NCI-H146 (cell line): ENCODE measurements around the gene SNW1.
"Not testable (repeated sequence)": the region's sequence is repeated elsewhere in the genome, so short reads cannot be mapped to it uniquely, and the experiment has no call there.

ENCODE experiments used
- DNase-seq: peaks from one replicate; lab custom pipeline; 2025; lab: John Stamatoyannopoulos, UW

SNW1 gene

GRCh38 chr14:77760381-77761204 lies at the start of gene SNW1:
SNW1 (minus strand) TSS chr14:77761156; CDS start chr14:77761127, 29 bp downstream.
- DNase-seq = peak; percentile 92

- DNase-seq = no peak
These were observed 48.1 kb upstream of the SNW1 start for GRCh38 chr14:77809011-77809410.

DNA sequence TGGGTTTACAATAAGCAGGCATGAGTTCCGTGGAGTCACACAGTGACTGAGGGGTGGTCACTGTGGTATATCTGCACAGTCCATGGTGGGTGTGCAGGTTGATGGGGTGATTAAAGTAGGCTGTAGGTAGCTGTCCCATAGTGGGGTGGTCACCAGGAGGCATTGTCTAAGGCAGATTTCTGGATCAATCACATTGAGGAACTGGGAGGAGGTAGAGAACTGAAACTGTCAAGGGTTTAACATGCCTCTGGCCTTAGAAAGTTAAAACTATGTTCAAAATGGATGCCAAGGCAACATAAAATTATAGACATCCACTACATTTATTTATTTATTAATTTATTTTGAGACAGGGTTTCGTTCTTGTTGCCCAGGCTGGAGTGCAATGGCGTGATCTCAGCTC lies 47.3 kb upstream of the SNW1 start:
- no peak for DNase-seq

DNA sequence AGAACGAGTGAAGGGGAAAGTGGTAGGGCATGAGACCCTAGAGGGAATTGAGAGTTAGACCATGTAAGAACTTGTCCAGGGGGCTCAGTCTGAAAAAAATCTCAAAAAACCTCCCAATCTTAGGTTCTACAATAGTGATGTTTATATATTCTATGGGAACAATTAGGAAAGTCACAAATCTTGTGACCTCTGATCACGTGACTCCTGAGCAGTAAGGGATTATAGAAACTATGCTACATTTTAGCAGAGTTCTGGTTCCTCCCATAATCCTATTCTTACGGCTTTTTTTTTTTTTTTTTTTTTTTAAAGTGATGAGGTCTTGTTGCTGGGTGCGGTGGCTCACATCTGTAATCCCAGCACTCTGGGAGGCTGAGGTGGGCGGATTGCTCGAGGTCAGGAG lies 44.8 kb upstream of the SNW1 start:
- no peak for DNase-seq

GRCh38 chr14:77804592-77804991 lies 43.6 kb upstream of the SNW1 start:
- DNase-seq = peak; percentile 24

GRCh38 chr14:77800814-77801213 lies 39.9 kb upstream of the SNW1 start:
- DNase-seq = no peak

DNA sequence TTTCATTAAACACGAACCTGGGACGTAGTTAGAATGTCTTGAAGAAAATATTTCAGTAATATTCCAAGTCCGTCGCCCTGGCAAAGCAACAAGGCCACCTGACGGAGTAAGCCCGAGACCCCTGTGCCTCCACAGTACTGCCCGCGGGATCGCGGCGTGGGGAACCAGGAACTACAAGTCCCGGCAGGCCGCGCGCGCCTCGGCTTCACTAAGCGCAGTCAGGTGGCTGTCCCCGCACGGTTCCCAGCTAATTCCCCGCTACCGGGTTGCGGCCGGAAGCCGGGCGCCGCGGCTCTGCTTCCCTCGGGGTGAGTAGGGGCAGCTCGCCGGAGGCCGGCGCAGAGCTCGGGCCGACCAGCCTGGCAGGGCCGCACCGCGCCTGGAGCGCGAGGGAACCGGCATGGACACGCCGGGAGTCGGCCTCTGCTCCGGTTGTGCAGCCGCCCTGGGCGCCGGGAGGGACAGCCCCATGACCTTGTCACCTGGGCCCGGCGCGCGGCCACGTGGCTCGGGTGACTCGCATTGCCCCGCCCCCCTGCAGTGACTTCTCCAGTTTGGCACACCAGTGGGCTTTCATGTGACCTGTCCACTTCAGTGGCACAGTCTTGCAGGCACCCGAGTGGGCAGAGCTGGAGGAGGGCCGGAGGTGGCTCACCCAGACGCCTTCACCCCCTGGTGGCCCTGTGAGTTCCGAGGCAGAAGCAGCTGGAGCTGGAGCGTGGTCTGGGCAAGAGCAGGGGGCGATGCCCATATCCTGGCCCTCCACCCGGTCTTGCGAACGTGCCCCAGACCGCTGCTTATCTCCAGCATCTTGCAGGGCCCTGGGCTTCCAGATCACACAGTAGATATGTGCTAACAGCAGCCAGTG lies 39.1 kb upstream of the SNW1 start, which contains the start of gene ADCK1:
ADCK1 (plus strand) TSS at position 247 of the 868 bp plus-strand sequence. CDS start 18,870 bp downstream, outside the sequence.
- DNase-seq = peak; percentile 84

DNA sequence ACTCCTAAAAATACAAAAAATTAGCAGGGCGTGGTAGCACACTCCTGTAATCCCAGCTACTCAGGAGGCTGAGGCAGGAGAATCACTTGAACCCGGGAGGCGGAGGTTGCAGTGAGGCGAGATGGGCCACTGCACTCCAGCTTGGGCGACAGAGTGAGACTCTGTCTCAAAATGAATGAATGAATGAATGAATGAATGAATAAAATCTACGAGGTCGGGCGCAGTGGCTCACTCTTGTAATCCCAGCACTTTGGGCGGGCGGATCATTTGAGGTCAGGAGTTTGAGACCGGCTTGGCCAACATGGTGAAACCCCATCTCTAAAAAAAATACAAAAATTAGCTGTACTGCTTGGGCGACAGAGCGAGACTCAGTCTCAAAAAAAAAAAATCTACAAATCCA lies 38.5 kb upstream of the SNW1 start:
- not testable (repeated sequence) for DNase-seq

DNA sequence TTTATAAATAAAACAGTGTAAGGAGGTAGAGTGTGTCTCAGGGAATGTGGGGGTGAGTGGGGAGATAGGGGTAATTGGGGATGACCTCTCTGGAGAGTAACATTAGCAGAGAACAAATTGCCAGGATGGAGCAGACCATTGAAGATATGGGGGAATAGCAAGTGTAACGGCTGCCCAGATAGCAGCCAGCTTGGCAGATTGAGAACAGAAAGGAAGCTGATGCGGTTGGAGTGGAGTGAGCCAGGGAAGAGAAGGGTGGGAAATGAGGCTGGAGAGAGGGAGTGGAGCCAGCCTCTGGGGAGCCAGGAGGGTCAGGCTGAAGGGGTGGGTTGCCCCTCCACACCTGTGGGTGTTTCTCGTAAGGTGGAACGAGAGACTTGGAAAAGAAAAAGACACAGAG lies 33.4 kb upstream of the SNW1 start:
- DNase-seq = no peak

DNA sequence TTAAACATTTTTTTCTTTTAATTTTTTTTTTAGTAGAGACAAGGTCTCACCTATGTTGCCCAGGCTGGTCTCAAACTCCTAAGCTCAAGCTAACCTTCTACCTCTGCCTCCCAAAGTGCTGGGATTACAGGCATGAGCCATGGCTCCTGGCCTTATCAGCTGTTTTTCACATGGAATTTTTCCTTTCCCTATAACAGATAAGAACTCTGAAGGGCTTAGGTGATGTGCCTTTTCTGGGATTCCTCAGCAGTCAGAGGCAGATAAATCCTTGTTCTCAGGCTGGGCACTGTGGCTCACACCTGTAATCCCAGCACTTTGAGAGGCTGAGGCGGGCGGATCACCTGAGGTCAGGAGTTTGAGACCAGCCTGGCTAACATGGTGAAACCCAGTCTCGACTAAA lies 32.3 kb upstream of the SNW1 start:
- DNase-seq = not testable (repeated sequence)

DNA sequence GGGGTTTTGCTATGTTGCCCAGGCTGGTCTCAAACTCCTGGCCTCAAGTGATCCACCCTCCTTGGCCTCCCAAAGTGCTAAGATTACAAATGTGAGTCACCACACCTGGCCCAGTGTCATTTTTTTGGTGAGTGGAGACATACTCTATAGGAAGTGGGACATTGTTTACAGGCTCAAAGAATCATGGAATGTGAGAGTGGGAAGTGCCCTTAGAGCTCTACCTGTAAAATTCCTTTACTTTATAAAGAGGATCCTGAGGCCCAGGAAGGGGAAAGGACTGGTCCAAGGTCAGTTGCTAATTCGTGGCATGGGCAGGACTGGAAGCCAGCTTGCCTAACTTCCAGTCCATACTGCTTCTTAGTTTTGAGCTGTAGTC lies 30.3 kb upstream of the SNW1 start:
- DNase-seq = no peak

DNA sequence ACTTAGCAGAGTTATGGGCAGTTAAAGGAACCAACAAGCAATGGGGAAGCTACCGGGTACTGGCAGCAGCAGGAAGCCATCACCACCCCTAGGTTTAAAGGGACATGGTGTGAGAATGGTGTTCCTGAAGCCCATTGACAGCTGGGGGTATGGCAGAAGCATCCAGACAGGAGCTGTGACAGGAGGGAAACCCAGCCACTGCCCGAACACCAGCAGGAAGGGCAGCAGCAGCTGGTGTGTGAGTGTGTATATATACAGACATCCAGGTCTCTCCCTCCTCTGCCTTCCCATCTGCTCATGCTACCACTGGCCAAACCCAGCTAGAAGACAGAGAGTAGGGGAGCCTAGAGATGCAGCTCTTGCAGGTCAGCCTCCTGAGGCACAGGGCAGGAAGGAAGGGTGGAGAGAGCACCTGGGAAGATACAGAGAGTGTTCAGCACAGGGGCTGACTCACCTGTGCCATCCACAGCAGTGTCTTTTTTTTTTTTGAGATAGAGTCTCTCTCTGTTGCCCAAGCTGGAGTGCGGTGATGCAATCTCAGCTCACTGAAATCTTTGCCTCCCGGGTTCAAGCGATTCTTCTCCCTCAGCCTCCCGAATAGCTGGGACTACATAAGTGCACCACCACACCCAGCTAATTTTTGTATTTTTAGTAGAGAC lies 29.7 kb upstream of the SNW1 start:
- no peak for DNase-seq

- no peak for DNase-seq
These were observed 25.2 kb upstream of the SNW1 start for GRCh38 chr14:77786148-77786547.

- no peak for DNase-seq
These were observed 21.2 kb upstream of the SNW1 start for GRCh38 chr14:77782202-77782601.

GRCh38 chr14:77773966-77774365 lies 13.0 kb upstream of the SNW1 start:
- not testable (repeated sequence) for DNase-seq

- not testable (repeated sequence) for DNase-seq
These were observed 7.6 kb upstream of the SNW1 start for GRCh38 chr14:77768442-77769069.

DNA sequence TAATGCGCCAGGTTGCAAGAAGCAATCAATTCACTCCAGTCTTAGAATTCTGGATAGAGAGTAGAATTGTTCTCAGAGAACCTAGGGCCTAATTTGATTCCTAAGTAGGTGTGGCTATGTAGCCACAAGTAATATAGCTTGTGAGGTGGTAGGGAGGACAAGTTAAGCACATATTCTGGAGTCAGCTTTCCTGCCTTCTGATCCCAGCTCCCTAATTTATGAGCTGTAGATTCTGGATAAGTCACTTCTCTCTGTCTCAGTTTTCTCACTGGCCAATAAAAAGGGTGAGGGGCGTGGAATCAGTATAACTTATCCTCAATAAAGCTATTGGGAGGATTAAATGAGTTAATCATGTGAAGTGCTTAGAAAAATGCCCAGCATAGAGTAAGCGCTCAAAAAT lies 3.0 kb upstream of the SNW1 start:
- no peak for DNase-seq

- no peak for DNase-seq
These were observed 2.4 kb upstream of the SNW1 start for GRCh38 chr14:77763316-77763715.

DNA sequence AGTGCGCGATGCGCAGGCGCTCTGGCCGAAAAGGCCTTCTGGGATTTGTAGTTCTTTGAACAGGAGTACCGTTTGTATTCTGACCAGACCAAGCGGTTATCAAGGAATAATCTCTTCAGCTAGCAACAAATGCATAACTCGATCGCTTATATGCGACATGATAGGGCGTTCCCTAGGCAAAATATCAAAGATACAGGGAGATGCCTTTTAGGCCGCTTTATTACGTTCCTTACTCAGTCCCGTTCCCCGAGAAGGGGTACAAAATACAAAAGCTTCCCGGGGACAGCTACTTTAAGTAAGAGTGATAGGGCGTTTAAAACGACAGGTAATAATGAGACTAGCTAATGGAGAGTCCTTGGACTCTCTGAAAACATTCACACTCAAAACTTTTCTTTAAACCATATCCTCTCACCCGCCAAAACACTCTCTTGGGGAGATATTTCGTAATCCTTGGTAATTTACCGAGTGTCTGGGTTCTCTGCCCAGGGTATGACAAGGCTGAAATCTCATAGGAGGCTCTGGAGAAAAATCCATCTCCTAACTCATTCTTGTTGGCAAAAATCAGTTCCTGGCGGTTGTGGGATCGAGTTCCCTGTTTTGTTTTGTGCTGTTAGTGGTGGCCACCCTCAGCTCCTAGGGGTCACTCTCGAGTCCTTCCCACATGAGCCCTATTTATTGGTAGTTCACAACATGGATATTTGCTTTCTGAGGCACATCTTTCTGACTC lies 412 bp upstream of the SNW1 start:
- DNase-seq = peak; percentile 25

- DNase-seq = no peak
These were observed 8.0 kb downstream of the SNW1 start for GRCh38 chr14:77752799-77753516.

GRCh38 chr14:77752266-77752665 lies 8.7 kb downstream of the SNW1 start:
- DNase-seq = no peak
